HepG2 (cell line): ENCODE measurements around the gene CADPS2. TPM values are rescaled to one million over a fixed set of nuclear protein-coding genes. Genes with fewer than 3 reads are reported as not detected.

Experiments
- ATAC-seq: fragments of 200-7000 bp; cut with Tn5 transposase; 3 replicates; pipeline ENCODE4 v1.9.1; 2020; ENCODE audit warnings: mild to moderate bottlenecking, moderate library complexity
- BruUV-seq: library from RNA; stranded (reverse); fragments of 400-500 nt; replicated peaks from 2 replicates; lab custom pipeline; 2021; lab: Mats Ljungman, UMichigan
- CTCF ChIA-PET: fragments of 300-600 bp; formaldehyde crosslinking; extraction: SDS; loops from one replicate; lab custom pipeline; 2021; ENCODE audit warnings: low total read pairs, inconsistent platforms, low intra/inter-chr PET ratio; lab: Yijun Ruan, JAX
- POLR2A ChIA-PET: fragments of 350-600 bp; sonication (Branson Sonifier 250); formaldehyde crosslinking; loops from one replicate; lab custom pipeline; 2020; ENCODE audit warnings: antibody characterized with exemption, inconsistent platforms; lab: Yijun Ruan, JAX
- DNase-seq: peaks from one replicate; pipeline ENCODE4 v3.0.0-alpha.2; 2015; ENCODE audit warnings: low spot score
- FAIRE-seq: peaks from 3 replicates; lab custom pipeline; 2011; peaks lifted over from hg19 to GRCh38; lab: Jason Lieb, UNC
- H2AFZ ChIP-seq: one replicate; pipeline ENCODE4 v1.6.1; 2011; ENCODE audit warnings: low read length, inconsistent platforms
- H3K27ac ChIP-seq: fragments of 300-600 bp; 3 replicates; pipeline ENCODE4 v1.8.0; 2011; ENCODE audit warnings: mixed run types, mild to moderate bottlenecking, mixed read lengths, low read length, inconsistent platforms; ENCODE audit not compliant: insufficient read depth; ENCODE audit errors: extremely low read length
- H3K27me3 ChIP-seq, 2 experiments: fragments of 200-600 bp in 1 of 2; 2 replicates in 1 of 2; 3 replicates in 1 of 2; pipeline versions ENCODE4 v1.6.0 to v1.8.0; 2011; ENCODE audit warnings: low read length in 2 of 2, mild to moderate bottlenecking in 2 of 2, moderate library complexity in 2 of 2, inconsistent platforms in 1 of 2; ENCODE audit not compliant: insufficient read depth in 2 of 2, control insufficient read depth in 1 of 2
- H3K36me3 ChIP-seq, 2 experiments: fragments of 200-600 bp in 1 of 2; replicated peaks in 1 of 2; 2 replicates in 1 of 2; 3 replicates in 1 of 2; pipeline versions ENCODE4 v1.5.1 to v1.8.0; 2011; ENCODE audit warnings: low read length in 2 of 2, inconsistent platforms in 1 of 2; ENCODE audit not compliant: insufficient read depth in 2 of 2, control insufficient read depth in 1 of 2
- H3K4me1 ChIP-seq: 2 replicates; pipeline ENCODE4 v1.5.1; 2012; ENCODE audit warnings: low read length, inconsistent platforms; ENCODE audit not compliant: insufficient read depth
- H3K4me2 ChIP-seq: 2 replicates; pipeline ENCODE4 v1.6.0; 2011; ENCODE audit warnings: low read depth, low read length, inconsistent platforms
- H3K4me3 ChIP-seq, 3 experiments: fragments of 200-600 bp in 1 of 3; sonication (generic), shearing (Covaris generic) in 1 of 3; replicated peaks in 1 of 3; 2 replicates each; pipeline ENCODE4 v1.5.1; 2011 to 2016; ENCODE audit warnings: low read length in 3 of 3, inconsistent platforms in 2 of 3, low read depth in 2 of 3, mild to moderate bottlenecking in 2 of 3, control low read depth in 1 of 3, mixed read lengths in 1 of 3; ENCODE audit not compliant: insufficient read depth in 1 of 3
- H3K79me2 ChIP-seq: one replicate; pipeline ENCODE4 v1.6.1; 2011; ENCODE audit warnings: low read length, inconsistent platforms; ENCODE audit not compliant: insufficient read depth
- H3K9ac ChIP-seq: 2 replicates; pipeline ENCODE4 v1.6.0; 2011; ENCODE audit warnings: mild to moderate bottlenecking, low read depth, low read length, inconsistent platforms; ENCODE audit not compliant: insufficient read depth
- H3K9me3 ChIP-seq: 2 replicates; pipeline ENCODE4 v1.5.1; 2012; ENCODE audit warnings: mild to moderate bottlenecking, low read length
- H4K20me1 ChIP-seq: 2 replicates; pipeline ENCODE4 v1.6.0; 2011; ENCODE audit warnings: inconsistent platforms, mild to moderate bottlenecking, low read length, moderate library complexity; ENCODE audit not compliant: insufficient read depth
- CHD2 ChIP-seq: IDR thresholded peaks from 2 replicates; pipeline ENCODE4 v1.6.1; 2011; ENCODE audit warnings: low read depth, low read length, improper control_type of control experiment
- ELF4 ChIP-seq: sonication (generic); formaldehyde crosslinking; IDR thresholded peaks from 2 replicates; pipeline ENCODE4 v1.5.0; 2020; ENCODE audit warnings: missing genetic modification reagents, mild to moderate bottlenecking, moderate library complexity, borderline replicate concordance
- FOXA1 ChIP-seq, 2 experiments: fragments of 450-650 bp in 1 of 2; sonication (generic) in 1 of 2; formaldehyde crosslinking in 1 of 2; IDR thresholded peaks; 2 replicates each; pipeline versions ENCODE4 v1.4.0 to v1.6.1; 2016 to 2020; ENCODE audit warnings: missing genetic modification reagents in 1 of 2
- IKZF1 ChIP-seq: fragments of 450-650 bp; IDR thresholded peaks from 2 replicates; pipeline ENCODE4 v1.7.1; 2016
- ISL2 ChIP-seq: sonication (generic); formaldehyde crosslinking; IDR thresholded peaks from 2 replicates; pipeline ENCODE4 v1.5.0; 2020; ENCODE audit warnings: missing genetic modification reagents
- JUNB ChIP-seq: sonication (generic); formaldehyde crosslinking; IDR thresholded peaks from 2 replicates; pipeline ENCODE4 v1.8.0; 2022; ENCODE audit warnings: missing genetic modification reagents, mild to moderate bottlenecking, borderline replicate concordance
- NBN ChIP-seq: fragments of 450-650 bp; conservative IDR thresholded peaks from 2 replicates; pipeline ENCODE4 v1.6.1; 2017
- POGZ ChIP-seq: sonication (generic); formaldehyde crosslinking; IDR thresholded peaks from 2 replicates; pipeline ENCODE4 v1.4.0; 2020; ENCODE audit warnings: mild to moderate bottlenecking, missing genetic modification reagents
- SRSF9 ChIP-seq: fragments of 200-400 bp; formaldehyde crosslinking; IDR thresholded peaks from 2 replicates; pipeline ENCODE4 v1.6.1; 2018; ENCODE audit warnings: borderline replicate concordance, mild to moderate bottlenecking, low read depth, low read length; ENCODE audit not compliant: insufficient read depth, poor library complexity, severe bottlenecking
- ZNF614 ChIP-seq: IDR thresholded peaks from 2 replicates; pipeline ENCODE4 v1.6.1; 2018; ENCODE audit warnings: missing biosample characterization, missing genetic modification reagents, inconsistent platforms, borderline replicate concordance
- ZNF615 ChIP-seq: sonication (generic); formaldehyde crosslinking; IDR thresholded peaks from 2 replicates; pipeline ENCODE4 v1.5.0; 2020; ENCODE audit warnings: mild to moderate bottlenecking, missing genetic modification reagents, borderline replicate concordance
- ZNF660 ChIP-seq: sonication (generic); formaldehyde crosslinking; IDR thresholded peaks from 2 replicates; pipeline ENCODE4 v1.5.1; 2020; ENCODE audit warnings: mild to moderate bottlenecking, low read depth, missing genetic modification reagents, borderline replicate concordance
- WGBS: methylation state at CpG from one replicate; pipeline ENCODE4 v1.1.6; 2017; ENCODE audit warnings: low lambda C conversion rate; 5-methylcytosine and 5-hydroxymethylcytosine counted together
- in situ Hi-C: cut with HindIII; loops from 2 replicates; pipeline ENCODE4 v1.10.0; 2017; ENCODE audit warnings: low pct_unique_long_range_greater_than_20kb; ENCODE audit not compliant: extremely low pct_ligation_motif_present
- intact Hi-C: fragments of 100-400 bp; cut with micrococcal nuclease; formaldehyde crosslinking; loops from one replicate; pipeline ENCODE4 v1.10.0; 2022; ENCODE audit not compliant: unreplicated experiment
- polyA plus RNA-seq, 8 experiments: library from polyadenylated mRNA; depleted of rRNA in 3 of 8; stranded (reverse) in 7 of 8; unstranded in 1 of 8; fragments of >200 nt; fragmentation: Illumina TruSeq in 4 of 8; extraction: Trizol in 4 of 8; gene quantifications; 2 replicates each; pipeline versions ENCODE4 v1.2.1 to v1.2.3, GENCODE V29; 2011 to 2016; ENCODE audit warnings: low read depth in 4 of 8, missing spikeins in 1 of 8, mixed read lengths in 1 of 8; ENCODE audit not compliant: insufficient read depth in 1 of 8
- total RNA-seq, 5 experiments: library from RNA; depleted of rRNA; stranded (reverse); fragments of >200 nt; fragmentation: Illumina TruSeq; extraction: Trizol; gene quantifications; 2 replicates each; pipeline ENCODE4 v1.2.3, GENCODE V29; 2016; ENCODE audit warnings: low read depth in 1 of 5
- TF ChIP-seq, protein P1 (sequence below): sonication (generic); formaldehyde crosslinking; IDR thresholded peaks from 2 replicates; pipeline ENCODE4 v1.4.0; 2020; ENCODE audit warnings: missing genetic modification reagents
- TF ChIP-seq, protein P2 (sequence below): sonication (generic); formaldehyde crosslinking; IDR thresholded peaks from 2 replicates; pipeline ENCODE4 v1.8.1; 2023; ENCODE audit warnings: mild to moderate bottlenecking, missing genetic modification reagents
- TF ChIP-seq, protein P3 (sequence below): IDR thresholded peaks from 2 replicates; pipeline ENCODE4 v1.4.0; 2020; ENCODE audit warnings: mild to moderate bottlenecking, missing genetic modification reagents

CADPS2 gene
- total and polyA plus RNA-seq, 2 of the 13 experiments (the other 11 are each of a cell fraction or from before 2014, with no cell fraction given), result 17.6 to 43.8 TPM

DNA sequence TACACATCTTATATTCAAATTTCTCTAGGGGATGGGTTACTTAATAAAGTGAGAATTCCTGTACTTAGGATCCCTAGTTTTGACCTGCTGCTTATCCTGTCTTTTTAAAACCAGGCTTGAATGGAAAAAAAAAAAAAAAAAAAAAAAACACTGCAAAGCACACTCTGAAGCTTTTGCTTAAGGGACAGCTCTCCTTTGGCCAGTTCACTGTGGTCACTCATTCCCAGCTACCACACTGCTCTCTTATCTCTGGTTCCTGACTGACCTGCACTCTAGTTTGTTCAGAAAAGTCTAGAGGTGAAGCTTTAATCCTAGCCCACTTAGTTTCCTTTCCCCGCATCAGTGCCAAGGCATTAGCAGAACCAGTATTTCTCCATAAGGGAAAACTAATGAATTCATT, 82.4 kb downstream of the CADPS2 start:
- intact Hi-C loops, result loop anchor here (1.0 to 5.0 kb wide), 3 partner anchors 83 to 350 kb away; partner anchors contain the start of gene CADPS2
- no peak for FAIRE-seq
- no peak overlapping the region for H3K4me2 ChIP-seq
- TF ChIP-seq NBN (no peak), ISL2 (CRISPR knock-in tag) (no peak), SRSF9 (no peak), IKZF1 (no peak), POGZ (CRISPR knock-in tag) (no peak), FOXA1 (IDR thresholded peaks at IDR 0.05) (no peak), FOXA1 (CRISPR knock-in tag; IDR thresholded peaks at IDR 0.05) (no peak), JUNB (no peak), ZNF660 (CRISPR knock-in tag) (no peak), ZNF614 (no peak), ELF4 (CRISPR knock-in tag) (no peak), CHD2 (no peak), ZNF615 (CRISPR knock-in tag) (no peak)
- TF ChIP-seq, protein P1, sequence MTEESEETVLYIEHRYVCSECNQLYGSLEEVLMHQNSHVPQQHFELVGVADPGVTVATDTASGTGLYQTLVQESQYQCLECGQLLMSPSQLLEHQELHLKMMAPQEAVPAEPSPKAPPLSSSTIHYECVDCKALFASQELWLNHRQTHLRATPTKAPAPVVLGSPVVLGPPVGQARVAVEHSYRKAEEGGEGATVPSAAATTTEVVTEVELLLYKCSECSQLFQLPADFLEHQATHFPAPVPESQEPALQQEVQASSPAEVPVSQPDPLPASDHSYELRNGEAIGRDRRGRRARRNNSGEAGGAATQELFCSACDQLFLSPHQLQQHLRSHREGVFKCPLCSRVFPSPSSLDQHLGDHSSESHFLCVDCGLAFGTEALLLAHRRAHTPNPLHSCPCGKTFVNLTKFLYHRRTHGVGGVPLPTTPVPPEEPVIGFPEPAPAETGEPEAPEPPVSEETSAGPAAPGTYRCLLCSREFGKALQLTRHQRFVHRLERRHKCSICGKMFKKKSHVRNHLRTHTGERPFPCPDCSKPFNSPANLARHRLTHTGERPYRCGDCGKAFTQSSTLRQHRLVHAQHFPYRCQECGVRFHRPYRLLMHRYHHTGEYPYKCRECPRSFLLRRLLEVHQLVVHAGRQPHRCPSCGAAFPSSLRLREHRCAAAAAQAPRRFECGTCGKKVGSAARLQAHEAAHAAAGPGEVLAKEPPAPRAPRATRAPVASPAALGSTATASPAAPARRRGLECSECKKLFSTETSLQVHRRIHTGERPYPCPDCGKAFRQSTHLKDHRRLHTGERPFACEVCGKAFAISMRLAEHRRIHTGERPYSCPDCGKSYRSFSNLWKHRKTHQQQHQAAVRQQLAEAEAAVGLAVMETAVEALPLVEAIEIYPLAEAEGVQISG (CRISPR knock-in tag), result no peak
- TF ChIP-seq, protein P2, sequence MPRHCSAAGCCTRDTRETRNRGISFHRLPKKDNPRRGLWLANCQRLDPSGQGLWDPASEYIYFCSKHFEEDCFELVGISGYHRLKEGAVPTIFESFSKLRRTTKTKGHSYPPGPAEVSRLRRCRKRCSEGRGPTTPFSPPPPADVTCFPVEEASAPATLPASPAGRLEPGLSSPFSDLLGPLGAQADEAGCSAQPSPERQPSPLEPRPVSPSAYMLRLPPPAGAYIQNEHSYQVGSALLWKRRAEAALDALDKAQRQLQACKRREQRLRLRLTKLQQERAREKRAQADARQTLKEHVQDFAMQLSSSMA (CRISPR knock-in tag), result no peak
- TF ChIP-seq, protein P3, sequence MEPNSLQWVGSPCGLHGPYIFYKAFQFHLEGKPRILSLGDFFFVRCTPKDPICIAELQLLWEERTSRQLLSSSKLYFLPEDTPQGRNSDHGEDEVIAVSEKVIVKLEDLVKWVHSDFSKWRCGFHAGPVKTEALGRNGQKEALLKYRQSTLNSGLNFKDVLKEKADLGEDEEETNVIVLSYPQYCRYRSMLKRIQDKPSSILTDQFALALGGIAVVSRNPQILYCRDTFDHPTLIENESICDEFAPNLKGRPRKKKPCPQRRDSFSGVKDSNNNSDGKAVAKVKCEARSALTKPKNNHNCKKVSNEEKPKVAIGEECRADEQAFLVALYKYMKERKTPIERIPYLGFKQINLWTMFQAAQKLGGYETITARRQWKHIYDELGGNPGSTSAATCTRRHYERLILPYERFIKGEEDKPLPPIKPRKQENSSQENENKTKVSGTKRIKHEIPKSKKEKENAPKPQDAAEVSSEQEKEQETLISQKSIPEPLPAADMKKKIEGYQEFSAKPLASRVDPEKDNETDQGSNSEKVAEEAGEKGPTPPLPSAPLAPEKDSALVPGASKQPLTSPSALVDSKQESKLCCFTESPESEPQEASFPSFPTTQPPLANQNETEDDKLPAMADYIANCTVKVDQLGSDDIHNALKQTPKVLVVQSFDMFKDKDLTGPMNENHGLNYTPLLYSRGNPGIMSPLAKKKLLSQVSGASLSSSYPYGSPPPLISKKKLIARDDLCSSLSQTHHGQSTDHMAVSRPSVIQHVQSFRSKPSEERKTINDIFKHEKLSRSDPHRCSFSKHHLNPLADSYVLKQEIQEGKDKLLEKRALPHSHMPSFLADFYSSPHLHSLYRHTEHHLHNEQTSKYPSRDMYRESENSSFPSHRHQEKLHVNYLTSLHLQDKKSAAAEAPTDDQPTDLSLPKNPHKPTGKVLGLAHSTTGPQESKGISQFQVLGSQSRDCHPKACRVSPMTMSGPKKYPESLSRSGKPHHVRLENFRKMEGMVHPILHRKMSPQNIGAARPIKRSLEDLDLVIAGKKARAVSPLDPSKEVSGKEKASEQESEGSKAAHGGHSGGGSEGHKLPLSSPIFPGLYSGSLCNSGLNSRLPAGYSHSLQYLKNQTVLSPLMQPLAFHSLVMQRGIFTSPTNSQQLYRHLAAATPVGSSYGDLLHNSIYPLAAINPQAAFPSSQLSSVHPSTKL (CRISPR knock-in tag), result no peak

More for the DNA sequence above, 82.4 kb downstream of the CADPS2 start:
- no TSS peak for BruUV-seq
- Histone ChIP-seq H3K36me3 (no peaks in the 10 kb centered on the region), H3K4me1 (peaks cover 13% of the 10 kb centered on the region), H4K20me1 (no peaks in the 10 kb centered on the region), H2AFZ (no peak overlapping the region), H3K9ac (no peak overlapping the region), H3K27me3 (no peaks in the 10 kb centered on the region), H3K9me3 (no peaks in the 10 kb centered on the region), H3K4me3 (no peak overlapping the region), H3K79me2 (no peaks in the 10 kb centered on the region), H3K27ac (no peak overlapping the region)
- DNase-seq (no peak), ATAC-seq (peak; percentile 56; the same call in 1 of the 3 replicates)
- in situ Hi-C loops, result loop anchor here (10.0 to 25.0 kb wide), 2 partner anchors 81 to 358 kb away; partner anchors contain the start of gene CADPS2
- 95% methylated on average over 1 of the region's 1 CpG for WGBS
- ChIA-PET CTCF (interaction anchor here (1.4 kb wide), 1 partner anchor 351 kb away, joined by 6 read pairs; no protein-coding TSS in a partner anchor), POLR2A (interaction anchor here (0.7 kb wide), 1 partner anchor 82 kb away, joined by 3 read pairs; no protein-coding TSS in a partner anchor)
